ENCODE data around the gene HIVEP2. TPM values are rescaled to one million over a fixed set of nuclear protein-coding genes. Genes with fewer than 3 reads are reported as not detected.

HIVEP2 gene
- total RNA-seq, 1 donor from 2014 or later = 13.2 TPM

DNA sequence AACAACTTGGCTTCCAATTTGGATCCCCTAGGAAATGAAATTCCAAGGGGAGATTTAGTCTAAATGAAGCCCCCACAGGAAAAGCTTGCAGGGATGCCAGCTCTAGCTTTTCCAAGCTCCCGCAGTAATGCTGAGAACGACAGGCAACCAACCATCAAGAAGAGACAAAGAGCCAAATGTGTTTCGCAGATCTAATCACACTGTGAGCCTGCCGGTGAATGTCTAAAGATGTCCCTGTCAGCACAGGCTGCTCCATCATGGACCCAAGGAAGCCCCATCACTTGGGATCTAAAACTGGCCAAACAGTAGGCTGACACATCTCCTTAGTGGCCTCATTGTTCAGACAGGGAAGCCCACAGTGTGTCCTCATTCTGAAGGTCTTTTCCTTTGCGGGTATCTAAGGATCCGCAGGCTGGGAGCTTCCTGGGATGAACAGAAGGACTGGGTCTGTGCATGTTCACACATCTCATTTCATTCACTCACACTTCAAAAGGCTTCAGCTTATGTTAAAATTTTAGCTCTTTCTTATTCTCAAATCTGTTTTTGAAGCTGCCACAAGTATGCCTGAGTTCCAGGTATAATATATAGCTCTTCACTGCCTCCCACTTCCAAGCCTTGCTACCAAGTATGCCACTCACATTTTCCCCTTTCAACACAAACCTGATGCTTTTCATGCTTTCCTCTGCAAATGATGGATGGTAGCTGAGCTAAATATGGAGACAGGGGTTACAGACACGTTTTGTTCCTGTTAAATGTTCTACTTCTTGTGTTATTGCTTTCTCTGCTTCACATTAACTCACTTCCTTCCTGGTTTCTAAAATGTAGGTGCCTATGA is 229.8 kb downstream of the HIVEP2 start:
- no peak for DNase-seq (ENCODE audit: low spot score)

DNA sequence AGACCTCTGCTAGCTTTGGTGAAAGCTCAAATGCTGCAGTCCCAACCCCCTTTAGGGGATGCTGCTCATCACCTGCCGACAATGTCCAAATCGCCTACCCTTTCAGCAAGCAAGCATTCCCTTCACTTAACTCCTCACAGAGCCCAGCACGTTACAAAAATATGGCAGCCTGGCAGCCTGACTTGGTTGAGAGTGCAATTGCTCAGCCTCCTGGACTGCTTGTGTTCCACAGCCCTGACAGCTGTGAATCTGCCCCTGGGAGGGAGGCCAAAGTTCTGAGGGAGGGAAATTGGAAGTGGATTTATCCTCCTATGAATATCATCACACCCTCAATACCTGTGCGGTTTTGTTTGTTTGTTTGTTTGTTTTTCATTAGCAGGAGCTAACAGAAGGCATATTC is 231.0 kb downstream of the HIVEP2 start:
- no peak for DNase-seq (ENCODE audit: low spot score)

DNA sequence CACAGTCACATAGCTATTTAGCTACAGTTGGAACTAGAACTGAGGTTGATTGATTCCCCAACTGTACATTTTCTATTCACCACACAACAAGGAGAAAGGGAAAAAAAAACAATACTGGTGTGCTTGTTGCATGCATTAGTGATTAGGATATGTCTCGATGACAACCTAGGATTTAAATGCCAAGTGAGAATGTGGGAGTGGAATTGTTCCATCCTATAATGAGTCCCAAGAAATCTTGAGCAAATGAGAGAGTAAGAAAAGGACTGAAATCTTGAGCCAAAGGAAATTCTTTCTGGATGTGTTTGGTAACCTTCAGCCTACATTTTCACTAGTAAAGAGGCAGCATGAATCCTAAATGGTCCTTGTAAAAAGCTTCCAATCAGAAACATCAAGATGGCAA is 232.7 kb downstream of the HIVEP2 start:
- DNase-seq (ENCODE audit: low spot score) = no peak

DNA sequence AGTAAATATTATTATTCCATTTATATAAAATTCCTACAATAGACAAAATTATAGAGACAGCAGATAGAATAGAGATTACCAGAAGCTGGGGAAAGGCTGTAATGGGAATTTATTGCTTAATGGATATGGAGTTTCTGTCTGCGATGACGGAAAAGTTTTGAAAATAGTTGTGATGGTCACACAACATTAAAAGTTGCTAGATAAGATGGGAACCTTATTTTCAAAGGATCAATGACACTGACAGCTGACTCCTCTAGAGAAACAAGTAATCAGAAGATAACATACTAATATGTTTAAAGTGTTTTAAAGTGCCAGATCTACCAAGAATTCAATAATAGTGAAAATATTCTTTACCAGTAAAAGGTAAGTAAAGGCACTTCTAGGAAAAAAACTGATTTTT is 236.3 kb downstream of the HIVEP2 start:
- no peak for DNase-seq (ENCODE audit: low spot score)

DNA sequence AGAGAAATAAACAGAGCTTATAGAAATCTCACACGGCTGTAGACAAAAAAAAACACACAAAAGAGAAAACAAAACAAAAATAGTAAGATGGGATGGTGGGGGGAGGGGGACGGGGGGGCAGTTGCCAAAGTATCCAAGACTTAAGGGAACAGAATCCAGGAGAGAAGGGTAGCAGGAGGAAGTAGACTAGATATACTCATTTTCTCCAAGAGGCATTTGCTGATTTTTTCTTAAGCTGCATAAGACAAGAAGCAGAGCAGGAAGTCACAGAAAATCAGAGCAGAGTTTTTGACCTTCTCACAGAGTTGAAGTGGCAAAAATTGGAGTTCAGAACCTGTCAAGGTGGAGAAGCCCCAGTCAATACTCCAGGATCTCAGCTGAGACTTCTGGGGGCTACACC is 237.7 kb downstream of the HIVEP2 start:
- no peak for DNase-seq (ENCODE audit: low spot score)

DNA sequence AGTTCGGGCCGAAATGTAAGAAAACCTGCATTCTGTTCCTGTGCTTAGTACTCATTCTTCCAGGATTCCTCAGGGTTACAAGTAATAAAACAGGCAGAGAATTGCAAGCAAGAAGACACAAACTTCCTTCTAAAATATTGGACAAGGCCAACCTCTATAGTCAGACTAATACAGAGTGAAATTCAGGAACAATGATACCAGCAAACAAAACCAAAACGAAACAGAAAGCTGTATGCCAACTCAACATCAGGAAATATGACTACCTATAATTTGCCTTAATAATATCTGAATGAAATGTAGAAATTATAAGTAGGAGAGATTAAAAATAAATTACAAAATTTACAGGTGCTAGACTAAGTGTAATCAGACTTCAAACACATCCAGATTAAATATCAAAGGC is 238.8 kb downstream of the HIVEP2 start:
- no peak for DNase-seq (ENCODE audit: low spot score)

DNA sequence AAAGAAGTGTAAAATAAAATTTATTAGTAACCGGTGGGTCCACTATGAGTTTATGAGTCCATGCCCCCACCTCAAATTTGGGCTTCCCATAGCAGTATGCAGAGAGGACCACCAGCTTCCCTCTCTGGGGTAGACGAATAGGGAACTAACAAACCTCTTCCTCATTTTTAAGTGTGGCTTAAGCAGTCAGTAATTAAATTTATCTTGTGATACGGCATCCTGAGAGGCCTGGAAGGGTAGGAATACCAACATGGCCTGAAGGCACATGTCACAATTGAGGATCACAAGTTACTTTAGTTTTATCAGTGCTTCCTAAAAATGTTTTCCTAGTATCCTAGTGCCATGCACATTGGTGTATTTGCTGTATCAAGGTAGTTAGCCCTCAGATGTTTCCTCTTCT is 239.9 kb downstream of the HIVEP2 start:
- no peak for DNase-seq (ENCODE audit: low spot score)

DNA sequence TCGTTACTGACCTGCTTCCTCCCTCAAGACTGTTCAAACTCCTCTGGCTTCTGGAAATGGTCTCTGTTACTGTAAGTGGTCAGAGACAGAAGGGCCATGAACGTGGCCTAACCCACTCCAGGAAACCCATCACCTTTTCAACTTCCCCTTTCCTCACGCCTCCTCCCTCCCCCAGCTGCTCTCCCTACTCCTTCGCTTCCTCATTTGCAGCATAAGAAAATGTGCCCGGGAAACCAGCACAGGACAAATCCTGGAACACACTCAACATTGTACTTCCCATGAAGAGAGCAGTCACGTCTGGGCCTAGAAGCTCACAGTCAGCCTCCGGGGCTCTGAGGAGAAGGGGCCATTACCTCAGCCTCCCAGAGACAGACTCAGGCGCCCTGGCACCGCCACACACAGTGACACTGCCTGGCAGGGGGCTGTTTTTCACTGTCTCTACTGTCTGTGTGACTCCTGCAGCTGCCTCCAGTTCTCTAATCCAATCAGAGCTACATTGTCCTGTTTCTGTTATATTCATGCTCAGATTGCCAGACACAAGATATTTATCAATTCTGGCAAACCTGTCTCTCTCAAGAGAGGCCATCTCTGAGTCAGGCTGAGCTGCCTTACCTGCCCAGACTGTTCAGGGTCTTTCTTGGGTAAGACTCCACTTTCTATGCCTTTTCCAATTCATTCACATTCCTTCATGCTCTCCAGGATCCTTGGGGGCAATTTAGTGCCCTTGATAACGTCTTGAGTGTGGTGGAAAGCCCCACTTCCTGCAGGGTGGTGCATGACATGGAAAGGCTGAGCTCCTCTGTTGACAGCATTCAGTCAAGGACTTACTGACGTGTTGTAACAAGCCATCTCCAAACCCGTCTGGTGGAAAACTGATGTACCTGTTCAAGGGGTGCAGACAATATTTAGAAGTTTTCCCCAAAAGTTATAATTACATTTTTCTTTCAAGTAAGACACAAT is 242.2 kb downstream of the HIVEP2 start:
- no peak for DNase-seq (ENCODE audit: low spot score)

Other genes with a start within 250 kb of the HIVEP2 start
- 46.4 TPM for gene AIG1, start 115.7 kb upstream of the HIVEP2 start, total RNA-seq

Data from mesenteric fat pad (tissue), 1 donor.